LNCaP clone FGC (cell line): Measurements from ENCODE around the gene MCM3AP.

ENCODE experiments used
- DNase-seq: peaks from one replicate; pipeline ENCODE4 v3.0.0-alpha.2; 2011; ENCODE audit warnings: low read depth
- H3K4me3 ChIP-seq: 2 replicates; pipeline ENCODE4 v1.5.1; 2011; ENCODE audit warnings: mild to moderate bottlenecking, low read depth, low read length, control low read depth
- TF ChIP-seq, protein P1 (sequence below): IDR thresholded peaks from 2 replicates; pipeline ENCODE4 v1.5.1; 2012; ENCODE audit warnings: mild to moderate bottlenecking; ENCODE audit not compliant: control insufficient read depth, insufficient read depth; ENCODE audit errors: extremely low read depth

The MCM3AP gene

DNA sequence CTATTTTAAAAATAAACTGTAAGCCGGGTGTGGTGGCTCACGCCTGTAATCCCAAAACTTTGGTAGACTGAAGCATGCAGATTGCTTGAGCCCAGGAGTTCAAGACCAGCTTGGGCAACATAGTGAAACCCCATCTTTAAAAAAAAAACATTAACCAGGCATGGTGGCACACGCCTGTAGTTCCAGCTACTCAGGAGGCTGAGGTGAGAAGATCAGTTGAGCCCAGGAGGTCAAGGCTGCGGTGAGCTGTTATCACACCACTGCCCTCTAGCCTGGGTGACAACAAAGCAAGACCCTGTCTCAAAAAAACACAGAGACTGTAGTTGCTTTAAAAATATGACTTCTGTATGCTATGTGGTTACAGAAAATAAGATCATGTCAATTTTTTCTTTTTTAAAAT lies 32.6 kb downstream of the MCM3AP start:
- no peak for DNase-seq
- TF ChIP-seq, protein P1, sequence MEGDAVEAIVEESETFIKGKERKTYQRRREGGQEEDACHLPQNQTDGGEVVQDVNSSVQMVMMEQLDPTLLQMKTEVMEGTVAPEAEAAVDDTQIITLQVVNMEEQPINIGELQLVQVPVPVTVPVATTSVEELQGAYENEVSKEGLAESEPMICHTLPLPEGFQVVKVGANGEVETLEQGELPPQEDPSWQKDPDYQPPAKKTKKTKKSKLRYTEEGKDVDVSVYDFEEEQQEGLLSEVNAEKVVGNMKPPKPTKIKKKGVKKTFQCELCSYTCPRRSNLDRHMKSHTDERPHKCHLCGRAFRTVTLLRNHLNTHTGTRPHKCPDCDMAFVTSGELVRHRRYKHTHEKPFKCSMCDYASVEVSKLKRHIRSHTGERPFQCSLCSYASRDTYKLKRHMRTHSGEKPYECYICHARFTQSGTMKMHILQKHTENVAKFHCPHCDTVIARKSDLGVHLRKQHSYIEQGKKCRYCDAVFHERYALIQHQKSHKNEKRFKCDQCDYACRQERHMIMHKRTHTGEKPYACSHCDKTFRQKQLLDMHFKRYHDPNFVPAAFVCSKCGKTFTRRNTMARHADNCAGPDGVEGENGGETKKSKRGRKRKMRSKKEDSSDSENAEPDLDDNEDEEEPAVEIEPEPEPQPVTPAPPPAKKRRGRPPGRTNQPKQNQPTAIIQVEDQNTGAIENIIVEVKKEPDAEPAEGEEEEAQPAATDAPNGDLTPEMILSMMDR, result no peak
- no peak overlapping the region for H3K4me3 ChIP-seq

DNA sequence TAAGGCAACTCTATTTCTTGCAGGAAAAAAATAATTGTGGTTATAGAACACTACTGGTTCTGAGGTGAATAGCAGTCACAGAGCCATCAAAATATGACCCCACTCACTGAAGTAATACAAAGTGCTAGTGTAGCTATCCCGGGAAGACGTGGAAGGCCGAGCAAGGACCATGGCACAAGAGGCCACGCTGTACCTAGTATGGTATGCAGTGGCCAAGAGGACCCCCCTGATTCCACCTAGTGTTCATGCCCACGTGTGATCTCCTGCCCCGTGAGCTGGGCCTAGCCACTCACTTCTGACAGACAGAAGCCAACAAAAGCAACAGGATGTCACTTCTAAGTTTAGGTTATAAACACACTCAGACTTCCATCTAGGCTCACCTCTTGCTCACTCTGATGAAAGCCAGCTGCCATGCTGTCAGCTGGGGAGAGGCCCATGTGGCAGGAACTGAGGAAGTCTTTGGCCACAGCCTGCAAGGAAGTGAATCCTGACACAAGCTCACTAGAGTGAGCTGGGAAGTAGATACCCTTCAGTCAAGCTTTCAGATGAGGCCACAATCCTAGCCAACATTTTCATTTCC lies 35.2 kb downstream of the MCM3AP start:
- no peak overlapping the region for H3K4me3 ChIP-seq
- DNase-seq, result no peak
- TF ChIP-seq, protein P1, result no peak

DNA sequence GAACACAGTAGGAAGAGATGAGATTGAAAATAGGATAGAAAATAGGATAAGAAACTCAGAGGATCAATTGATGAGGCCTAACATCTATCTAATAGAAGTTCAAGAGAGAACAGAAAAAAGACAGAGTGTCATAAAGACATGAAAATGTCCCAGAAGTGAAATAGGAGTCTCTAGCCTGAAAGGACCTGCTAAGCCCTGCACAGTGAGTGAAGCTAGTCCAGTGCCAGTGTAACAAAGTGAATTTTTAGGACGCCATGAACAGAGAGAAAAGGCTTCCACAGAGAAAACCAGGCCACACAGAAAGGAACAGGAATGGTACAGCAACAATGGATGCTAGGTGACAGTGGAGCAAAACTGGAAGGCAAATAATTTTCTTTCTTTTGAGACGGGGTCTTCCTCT lies 36.6 kb downstream of the MCM3AP start:
- TF ChIP-seq, protein P1, result no peak
- DNase-seq, result no peak
- no peak overlapping the region for H3K4me3 ChIP-seq

DNA sequence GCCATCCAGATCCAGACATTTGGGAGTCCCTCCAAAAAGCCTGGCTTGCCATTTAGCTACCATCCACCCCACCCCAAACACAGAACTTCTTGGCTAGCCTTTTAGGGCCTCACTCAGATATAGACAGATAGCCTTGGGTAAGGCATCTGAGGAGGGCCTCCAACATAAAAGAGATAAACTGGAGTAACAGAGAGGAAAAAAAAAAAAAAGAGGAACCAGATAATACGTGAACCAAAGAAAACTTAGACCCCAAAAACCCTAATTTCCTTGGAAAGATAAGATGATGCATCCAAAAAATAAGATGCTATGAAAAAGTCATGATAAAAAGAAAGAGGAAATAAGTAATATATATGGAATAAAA lies 37.0 kb downstream of the MCM3AP start:
- H3K4me3 ChIP-seq, result no peak overlapping the region
- DNase-seq, result no peak
- TF ChIP-seq, protein P1, result no peak

DNA sequence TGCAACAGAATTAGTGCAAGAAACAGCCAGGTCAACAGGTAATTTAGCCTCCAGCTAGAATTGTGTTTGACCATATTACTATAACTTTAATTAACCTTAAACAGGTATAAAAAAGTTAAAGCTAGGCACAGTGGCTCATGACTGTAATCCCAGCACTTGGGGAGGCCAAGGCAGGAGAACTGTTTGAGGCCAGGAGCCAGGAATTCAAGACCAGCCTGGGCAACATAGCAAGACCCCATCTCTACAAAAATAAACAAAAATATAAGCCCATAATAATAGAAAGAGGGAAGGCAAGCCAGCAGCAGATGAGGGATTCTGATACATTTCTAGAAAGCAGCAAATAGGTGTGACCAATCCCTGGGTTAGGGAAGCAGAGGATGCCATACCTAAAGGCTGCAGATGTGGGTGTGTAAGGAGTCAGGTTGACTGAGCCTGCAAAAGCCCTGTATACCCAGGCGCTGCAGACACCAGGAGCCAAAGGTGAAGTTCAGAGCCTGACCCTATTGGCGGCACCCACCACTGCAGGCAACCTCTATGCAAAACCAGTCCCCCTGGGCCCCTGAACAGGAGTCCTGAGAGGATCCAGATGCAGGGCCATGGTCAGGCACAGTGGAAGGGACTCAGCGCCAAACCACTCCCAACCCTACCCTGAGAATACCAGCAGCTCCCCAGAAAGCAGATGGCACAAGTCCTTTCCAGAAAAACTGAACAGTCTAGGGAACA lies 37.6 kb downstream of the MCM3AP start:
- H3K4me3 ChIP-seq, result no peak overlapping the region
- TF ChIP-seq, protein P1, result no peak

DNA sequence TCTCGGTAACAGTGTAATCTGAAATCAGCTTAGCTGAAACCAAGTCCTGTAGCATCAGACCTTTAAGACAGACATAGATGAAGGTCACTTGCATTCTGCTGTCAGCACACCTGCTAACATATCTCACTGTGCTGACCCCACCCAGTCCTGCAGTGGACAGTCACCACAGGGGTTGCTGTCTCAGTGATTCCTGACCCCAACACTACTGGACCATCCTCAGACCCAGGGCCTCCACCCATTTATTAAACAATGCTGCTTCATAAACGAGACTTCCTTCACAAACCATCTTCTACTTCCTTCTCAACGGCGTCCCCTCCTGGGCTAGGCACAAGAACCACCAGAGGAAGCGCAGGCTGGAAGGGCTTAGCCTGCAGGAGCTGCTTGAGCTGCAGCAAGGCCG lies 39.1 kb downstream of the MCM3AP start:
- TF ChIP-seq, protein P1, result no peak
- no peak for DNase-seq
- no peak overlapping the region for H3K4me3 ChIP-seq

More for the DNA sequence above, 37.6 kb downstream of the MCM3AP start:
- DNase-seq, result no peak
